ENCODE data around the gene TRPM2. TPM values are rescaled to one million over a fixed set of nuclear protein-coding genes. Genes with fewer than 3 reads are reported as not detected.

Gene TRPM2
- total RNA-seq, 1 donor from 2014 or later = 0.09 TPM

DNA sequence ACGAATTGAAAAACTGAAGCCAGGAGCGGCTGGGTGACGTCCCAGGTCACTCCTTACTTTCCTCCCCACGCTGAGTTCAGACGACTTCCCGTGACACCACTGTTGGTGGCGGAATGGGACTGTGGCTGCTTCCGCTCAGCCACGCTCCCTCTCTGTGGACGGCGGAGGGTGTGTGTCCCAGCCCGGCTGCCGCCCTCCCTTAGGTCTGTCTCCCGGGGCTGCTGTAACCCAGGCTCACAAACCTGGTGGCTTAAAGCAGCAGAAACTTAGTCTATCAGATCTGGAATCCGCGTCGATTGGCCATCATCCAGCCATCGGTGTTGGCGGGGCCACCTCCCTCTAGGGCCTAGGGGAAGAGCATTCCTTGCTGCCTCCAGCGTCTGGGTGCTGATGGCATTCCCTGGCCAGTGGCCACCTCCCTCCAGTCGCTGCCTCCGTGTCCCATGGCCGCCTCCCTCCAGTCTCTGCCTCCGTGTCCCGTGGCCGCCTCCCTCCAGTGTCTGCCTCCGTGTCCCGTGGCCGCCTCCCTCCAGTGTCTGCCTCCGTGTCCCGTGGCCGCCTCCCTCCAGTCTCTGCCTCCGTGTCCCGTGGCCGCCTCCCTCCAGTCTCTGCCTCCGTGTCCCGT, 17.5 kb downstream of the TRPM2 start:
- peaks cover 52% of the 10 kb centered on the region for H3K27me3 Mint-ChIP-seq (ENCODE audit: low read depth)
- H3K9me3 Mint-ChIP-seq = peaks cover 3% of the 10 kb centered on the region
- peaks cover 8% of the 10 kb centered on the region for H3K4me1 Mint-ChIP-seq
- H3K4me3 Mint-ChIP-seq = no peak overlapping the region
- TF ChIP-seq, protein P1, sequence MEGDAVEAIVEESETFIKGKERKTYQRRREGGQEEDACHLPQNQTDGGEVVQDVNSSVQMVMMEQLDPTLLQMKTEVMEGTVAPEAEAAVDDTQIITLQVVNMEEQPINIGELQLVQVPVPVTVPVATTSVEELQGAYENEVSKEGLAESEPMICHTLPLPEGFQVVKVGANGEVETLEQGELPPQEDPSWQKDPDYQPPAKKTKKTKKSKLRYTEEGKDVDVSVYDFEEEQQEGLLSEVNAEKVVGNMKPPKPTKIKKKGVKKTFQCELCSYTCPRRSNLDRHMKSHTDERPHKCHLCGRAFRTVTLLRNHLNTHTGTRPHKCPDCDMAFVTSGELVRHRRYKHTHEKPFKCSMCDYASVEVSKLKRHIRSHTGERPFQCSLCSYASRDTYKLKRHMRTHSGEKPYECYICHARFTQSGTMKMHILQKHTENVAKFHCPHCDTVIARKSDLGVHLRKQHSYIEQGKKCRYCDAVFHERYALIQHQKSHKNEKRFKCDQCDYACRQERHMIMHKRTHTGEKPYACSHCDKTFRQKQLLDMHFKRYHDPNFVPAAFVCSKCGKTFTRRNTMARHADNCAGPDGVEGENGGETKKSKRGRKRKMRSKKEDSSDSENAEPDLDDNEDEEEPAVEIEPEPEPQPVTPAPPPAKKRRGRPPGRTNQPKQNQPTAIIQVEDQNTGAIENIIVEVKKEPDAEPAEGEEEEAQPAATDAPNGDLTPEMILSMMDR (IDR thresholded peaks at IDR 0.05; ENCODE audit: unreplicated experiment) = no peak
- no peak overlapping the region for H3K27ac Mint-ChIP-seq
- H3K36me3 Mint-ChIP-seq = no peaks in the 10 kb centered on the region
- no peak for DNase-seq (ENCODE audit: low spot score in 2 of 2, unreplicated experiment in 2 of 2)

DNA sequence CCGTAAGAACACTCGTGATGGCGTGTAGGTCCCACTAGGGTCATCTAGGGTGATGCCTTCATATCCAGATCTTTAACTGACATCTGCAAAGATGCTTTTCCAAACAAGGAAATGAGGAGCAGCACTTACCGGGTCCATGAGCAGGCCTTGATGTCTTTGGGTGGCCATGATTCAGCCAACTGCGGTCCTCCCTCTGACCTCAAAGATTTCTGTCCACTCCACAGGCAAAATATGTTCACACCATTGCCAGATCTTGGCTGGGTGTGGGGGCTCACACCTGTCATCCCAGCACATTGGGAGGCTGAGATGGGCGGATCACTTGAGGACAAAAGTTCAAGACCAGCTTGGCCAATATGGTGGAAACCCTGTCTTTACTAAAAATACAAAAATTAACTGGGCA, 18.2 kb downstream of the TRPM2 start:
- TF ChIP-seq, protein P1 (IDR thresholded peaks at IDR 0.05; ENCODE audit: unreplicated experiment) = no peak
- peaks cover 3% of the 10 kb centered on the region for H3K9me3 Mint-ChIP-seq
- peaks cover 8% of the 10 kb centered on the region for H3K4me1 Mint-ChIP-seq
- DNase-seq (ENCODE audit: low spot score in 2 of 2, unreplicated experiment in 2 of 2) = peak in 1 of 2 experiments; percentile 10
- peak overlapping the region; percentile 25 for H3K4me3 Mint-ChIP-seq
- no peaks in the 10 kb centered on the region for H3K36me3 Mint-ChIP-seq
- H3K27ac Mint-ChIP-seq = no peak overlapping the region
- peaks cover 52% of the 10 kb centered on the region for H3K27me3 Mint-ChIP-seq (ENCODE audit: low read depth)

DNA sequence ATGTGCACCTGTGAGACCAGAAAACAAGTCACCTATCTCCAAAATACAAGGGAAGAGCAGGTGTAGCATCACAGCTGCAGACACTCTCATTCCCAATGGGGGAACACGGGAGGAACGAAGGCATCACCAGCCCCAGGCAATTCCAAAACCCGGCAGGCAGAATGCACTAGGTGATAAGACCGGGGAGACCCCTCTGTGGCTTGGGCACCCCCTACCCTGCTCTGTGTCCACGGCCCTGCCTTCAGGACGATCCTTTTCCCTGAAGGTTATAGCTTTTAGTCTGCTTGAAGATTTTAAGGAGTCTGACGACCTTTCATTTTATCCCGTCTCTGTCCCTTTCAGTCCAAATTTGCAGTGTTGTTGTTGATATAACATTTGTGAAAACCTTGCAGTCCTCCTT, 19.2 kb downstream of the TRPM2 start:
- Mint-ChIP-seq H3K9me3 (peaks cover 3% of the 10 kb centered on the region), H3K4me3 (no peak overlapping the region), H3K27me3 (ENCODE audit: low read depth) (peaks cover 56% of the 10 kb centered on the region), H3K27ac (no peak overlapping the region), H3K36me3 (no peaks in the 10 kb centered on the region), H3K4me1 (peaks cover 8% of the 10 kb centered on the region)
- TF ChIP-seq, protein P1 (IDR thresholded peaks at IDR 0.05; ENCODE audit: unreplicated experiment) = no peak
- DNase-seq (ENCODE audit: low spot score in 2 of 2, unreplicated experiment in 2 of 2) = no peak

DNA sequence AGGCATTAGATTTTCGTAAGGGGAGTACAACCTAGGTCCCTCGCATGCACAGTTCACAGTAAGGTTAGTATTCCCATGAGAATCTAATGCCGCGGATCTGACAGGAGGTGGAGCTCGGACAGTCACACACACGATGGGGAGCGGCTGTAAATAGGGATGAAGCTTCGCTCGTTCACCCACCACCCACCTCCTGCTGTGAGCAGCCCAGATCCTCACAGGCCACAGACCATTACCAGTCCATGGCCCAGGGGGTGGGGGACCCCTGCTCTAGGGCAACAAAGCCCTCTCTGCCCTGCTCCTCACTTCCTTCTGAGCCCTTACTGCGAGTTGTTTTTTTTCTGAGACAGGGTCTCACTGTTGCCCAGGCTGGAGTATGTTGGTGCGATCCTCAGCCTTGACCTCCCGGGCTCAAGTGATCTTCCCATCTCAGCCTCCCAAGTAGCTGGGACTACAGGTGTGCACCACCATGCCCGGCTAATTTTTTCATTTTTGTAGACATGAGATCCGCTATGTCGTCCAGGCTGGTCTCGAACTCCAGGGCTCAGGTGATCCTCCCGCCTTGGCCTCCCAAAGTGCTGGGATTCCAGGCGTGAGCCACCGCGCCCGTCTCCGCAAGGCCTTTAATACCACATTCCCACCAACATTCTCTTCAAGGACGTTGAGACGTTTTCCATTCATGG, 21.3 kb downstream of the TRPM2 start:
- Mint-ChIP-seq H3K9me3 (peaks cover 3% of the 10 kb centered on the region), H3K4me3 (no peak overlapping the region), H3K27me3 (ENCODE audit: low read depth) (peaks cover 47% of the 10 kb centered on the region), H3K27ac (no peak overlapping the region), H3K4me1 (peaks cover 2% of the 10 kb centered on the region), H3K36me3 (no peaks in the 10 kb centered on the region)
- TF ChIP-seq, protein P1 (IDR thresholded peaks at IDR 0.05; ENCODE audit: unreplicated experiment) = no peak
- DNase-seq (ENCODE audit: low spot score in 2 of 2, unreplicated experiment in 2 of 2) = peak in 1 of 2 experiments; percentile 16

DNA sequence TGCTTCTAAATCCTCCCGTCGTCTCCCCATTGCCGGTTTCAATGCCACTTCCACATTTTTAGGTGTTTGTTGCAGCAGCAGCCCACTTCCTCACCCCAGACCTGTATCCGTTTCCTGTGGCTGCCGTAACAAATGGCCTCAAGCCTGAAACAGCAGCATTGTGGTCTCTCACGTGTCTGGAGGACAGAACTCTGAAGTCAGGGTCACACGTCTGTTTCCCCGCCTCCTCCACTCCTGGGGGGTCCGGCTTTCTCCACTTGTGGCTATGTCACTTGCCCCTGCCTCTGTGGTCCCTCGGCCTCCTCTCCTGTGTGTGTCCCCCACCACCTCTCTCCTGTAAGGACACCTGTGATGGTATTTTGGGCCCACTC, 21.8 kb downstream of the TRPM2 start:
- H3K9me3 Mint-ChIP-seq = peaks cover 3% of the 10 kb centered on the region
- no peak overlapping the region for H3K4me3 Mint-ChIP-seq
- TF ChIP-seq, protein P1 (IDR thresholded peaks at IDR 0.05; ENCODE audit: unreplicated experiment) = no peak
- H3K36me3 Mint-ChIP-seq = no peaks in the 10 kb centered on the region
- no peak overlapping the region for H3K27ac Mint-ChIP-seq
- peaks cover 2% of the 10 kb centered on the region for H3K4me1 Mint-ChIP-seq
- peak in 1 of 2 experiments; percentile 29 for DNase-seq (ENCODE audit: low spot score in 2 of 2, unreplicated experiment in 2 of 2)
- peaks cover 43% of the 10 kb centered on the region for H3K27me3 Mint-ChIP-seq (ENCODE audit: low read depth)

Measured in mesothelial cell of epicardium (in vitro differentiated cells).